Measurements from ENCODE around the gene PRKAG2. TPM values are rescaled to one million over a fixed set of nuclear protein-coding genes. Genes with fewer than 3 reads are reported as not detected.

PRKAG2 gene
- polyA plus RNA-seq, 3 donors = 29.2 to 59.8 (median 30.9) TPM

GRCh38 chr7:151806952-151807775 is 69.8 kb downstream of the PRKAG2 start:
- H3K9ac ChIP-seq (ENCODE audit: insufficient read depth, low read length, poor library complexity, severe bottlenecking) = peak overlapping the region; percentile 78
- Mint-ChIP-seq H3K9me3 (peaks cover 0 to 7% (median 3%) of the 10 kb centered on the region in 7 donors), H3K27ac (peak overlapping the region; percentile 97 to 99 (median 98)), H3K4me1 (peaks cover 65% of the 10 kb centered on the region), H3K4me3 (peak overlapping the region; percentile 61 to 90), H3K27me3 (ENCODE audit: low read depth in 3 of 3) (peaks cover 0 to 7% (median 0%) of the 10 kb centered on the region in 3 donors), H3K36me3 (peaks cover 34 to 40% of the 10 kb centered on the region in 2 donors)
- no peak for TF ChIP-seq CTCF (IDR thresholded peaks at IDR 0.05)
- H3K4me1 ChIP-seq (ENCODE audit: control insufficient read depth in 1 of 2, insufficient read depth in 2 of 2, low read length in 2 of 2) = peaks cover 53 to 54% of the 10 kb centered on the region in 2 donors
- DNase-seq = peak in 2 of 3 donors; percentile 18 to 40
- peaks cover 0 to 6% of the 10 kb centered on the region in 2 donors for H3K36me3 ChIP-seq (replicated peaks in 1 of 2; ENCODE audit: control insufficient read depth in 1 of 2, insufficient read depth in 2 of 2, low read length in 2 of 2)
- H3K79me2 ChIP-seq (ENCODE audit: insufficient read depth, low read length) = peaks cover 75% of the 10 kb centered on the region
- H3K4me3 ChIP-seq (replicated peaks in 1 of 3; ENCODE audit: low read depth in 2 of 3, low read length in 3 of 3) = peak overlapping the region in 2 of 3 experiments; percentile 24 to 55
- peaks cover 0 to 4% of the 10 kb centered on the region in 2 donors for H3K9me3 ChIP-seq (replicated peaks in 1 of 2; ENCODE audit: control insufficient read depth in 1 of 2, insufficient read depth in 1 of 2, low read length in 2 of 2)
- no peak overlapping the region for H2AFZ ChIP-seq (ENCODE audit: insufficient read depth, low read depth, low read length, poor library complexity, severe bottlenecking)
- H3K27me3 ChIP-seq (ENCODE audit: control insufficient read depth in 2 of 2, insufficient read depth in 2 of 2, low read length in 2 of 2) = no peaks in the 10 kb centered on the region
- peak overlapping the region; percentile 92 to 96 for H3K27ac ChIP-seq (ENCODE audit: low read depth in 1 of 2, low read length in 2 of 2)
- peak overlapping the region; percentile 42 for H3K4me2 ChIP-seq (replicated peaks; ENCODE audit: extremely low read depth, low read length, poor library complexity, severe bottlenecking)
- intact Hi-C loops (cut with micrococcal nuclease) = loop anchor here (2.0 to 10.0 kb wide), 4 partner anchors 32 to 130 kb away; no protein-coding TSS in a partner anchor
- peaks cover 37% of the 10 kb centered on the region for H4K20me1 ChIP-seq (ENCODE audit: insufficient read depth, low read length)
- 68% methylated on average over 9 of the region's 19 CpGs for WGBS (ENCODE audit: insufficient coverage)

- Histone ChIP-seq H3K9ac (ENCODE audit: insufficient read depth, low read length, poor library complexity, severe bottlenecking) (peak overlapping the region; percentile 78), H3K27me3 (ENCODE audit: control insufficient read depth in 2 of 2, insufficient read depth in 2 of 2, low read length in 2 of 2) (no peaks in the 10 kb centered on the region), H2AFZ (ENCODE audit: insufficient read depth, low read depth, low read length, poor library complexity, severe bottlenecking) (no peak overlapping the region), H3K4me1 (ENCODE audit: control insufficient read depth in 1 of 2, insufficient read depth in 2 of 2, low read length in 2 of 2) (peaks cover 53 to 54% of the 10 kb centered on the region in 2 donors), H3K27ac (ENCODE audit: low read depth in 1 of 2, low read length in 2 of 2) (peak overlapping the region; percentile 92 to 96), H3K4me3 (replicated peaks in 1 of 3; ENCODE audit: low read depth in 2 of 3, low read length in 3 of 3) (peak overlapping the region; percentile 16 to 55 (median 22)), H4K20me1 (ENCODE audit: insufficient read depth, low read length) (peaks cover 27% of the 10 kb centered on the region), H3K4me2 (replicated peaks; ENCODE audit: extremely low read depth, low read length, poor library complexity, severe bottlenecking) (peak overlapping the region; percentile 42), H3K9me3 (replicated peaks in 1 of 2; ENCODE audit: control insufficient read depth in 1 of 2, insufficient read depth in 1 of 2, low read length in 2 of 2) (peaks cover 0 to 4% of the 10 kb centered on the region in 2 donors), H3K36me3 (replicated peaks in 1 of 2; ENCODE audit: control insufficient read depth in 1 of 2, insufficient read depth in 2 of 2, low read length in 2 of 2) (peaks cover 0 to 1% of the 10 kb centered on the region in 2 donors), H3K79me2 (ENCODE audit: insufficient read depth, low read length) (peaks cover 75% of the 10 kb centered on the region)
- Mint-ChIP-seq H3K4me3 (peak overlapping the region; percentile 61 to 90), H3K27ac (peak overlapping the region; percentile 97 to 99 (median 98)), H3K4me1 (peaks cover 65% of the 10 kb centered on the region), H3K36me3 (peaks cover 32 to 37% of the 10 kb centered on the region in 2 donors), H3K9me3 (peaks cover 0 to 7% (median 3%) of the 10 kb centered on the region in 7 donors), H3K27me3 (ENCODE audit: low read depth in 3 of 3) (peaks cover 0 to 7% (median 0%) of the 10 kb centered on the region in 3 donors)
- DNase-seq = peak; percentile 89 to 97 (median 93)
- intact Hi-C loops (cut with micrococcal nuclease) = loop anchor here (2.0 to 10.0 kb wide), 4 partner anchors 33 to 131 kb away; no protein-coding TSS in a partner anchor
- no peak for TF ChIP-seq CTCF (IDR thresholded peaks at IDR 0.05)
- WGBS (ENCODE audit: insufficient coverage) = 2% methylated on average over 6 of the region's 8 CpGs
Observed at GRCh38 chr7:151806204-151806603, 70.7 kb downstream of the PRKAG2 start.
